GM12865 (cell line): ENCODE results near the gene XXYLT1.
A peak's percentile ranks its signal among the peaks of the same experiment; 100 is the strongest.

Experiments used
- DNase-seq: peaks from one replicate; pipeline ENCODE4 v3.0.0; 2010; ENCODE audit warnings: low read depth
- H3K4me3 ChIP-seq: 2 replicates; pipeline ENCODE4 v1.5.1; 2011; ENCODE audit warnings: mild to moderate bottlenecking, low read depth, low read length, control low read depth
- CTCF ChIP-seq: IDR thresholded peaks from 2 replicates; pipeline ENCODE4 v1.5.1; 2011; ENCODE audit warnings: low read length, control low read depth, low read depth, inconsistent platforms; ENCODE audit not compliant: insufficient read depth; ENCODE audit errors: missing control alignments

Gene XXYLT1

GRCh38 chr3:195282961-195283360 lies 12.0 kb upstream of the XXYLT1 start:
- no peak for TF ChIP-seq CTCF
- no peak overlapping the region for H3K4me3 ChIP-seq
- DNase-seq = no peak

- TF ChIP-seq CTCF = no peak
- H3K4me3 ChIP-seq = no peak overlapping the region
- DNase-seq = no peak
Measured at GRCh38 chr3:195274259-195274966, 3.5 kb upstream of the XXYLT1 start.

- peak; percentile 91 for TF ChIP-seq CTCF
- DNase-seq = peak; percentile 93
- peak overlapping the region; percentile 68 for H3K4me3 ChIP-seq
Measured at GRCh38 chr3:195271410-195272243, 668 bp upstream of the XXYLT1 start.

- TF ChIP-seq CTCF = no peak
- peak overlapping the region; percentile 68 for H3K4me3 ChIP-seq
- peak; percentile 62 for DNase-seq
Measured at GRCh38 chr3:195270079-195270816, 711 bp downstream of the XXYLT1 start.

- TF ChIP-seq CTCF = no peak
- H3K4me3 ChIP-seq = peak overlapping the region; percentile 68
- no peak for DNase-seq
Measured at GRCh38 chr3:195269375-195270078, 1.4 kb downstream of the XXYLT1 start.

- TF ChIP-seq CTCF = no peak
- H3K4me3 ChIP-seq = no peak overlapping the region
- DNase-seq = no peak
Measured at GRCh38 chr3:195268576-195269309, 2.2 kb downstream of the XXYLT1 start.
